Lower lobe of right lung (tissue), 2 donors: ENCODE measurements around the gene GKN2. TPM values are rescaled to one million over a fixed set of nuclear protein-coding genes. Genes with fewer than 3 reads are reported as not detected.

Source experiments
- ATAC-seq, 2 donors: fragments of 200-7000 bp; cut with Tn5 transposase; one replicate each; pipeline ENCODE4 v1.9.1; 2020 to 2022; ENCODE audit warnings: mild to moderate bottlenecking in 2 of 2, moderate library complexity in 2 of 2
- DNase-seq: peaks from one replicate; pipeline ENCODE4 v3.0.0-alpha.2; 2020
- H3K27ac ChIP-seq: fragments of 200-600 bp; one replicate; pipeline ENCODE4 v1.8.0; 2022
- H3K27me3 ChIP-seq: fragments of 200-600 bp; one replicate; pipeline ENCODE4 v1.8.0; 2022; ENCODE audit warnings: low read depth
- H3K36me3 ChIP-seq: fragments of 200-600 bp; one replicate; pipeline ENCODE4 v1.8.0; 2022; ENCODE audit warnings: mild to moderate bottlenecking
- H3K4me1 ChIP-seq: fragments of 200-600 bp; one replicate; pipeline ENCODE4 v1.8.0; 2022
- H3K4me3 ChIP-seq: fragments of 200-600 bp; one replicate; pipeline ENCODE4 v1.8.0; 2022; ENCODE audit warnings: mild to moderate bottlenecking
- H3K9me3 ChIP-seq: fragments of 200-600 bp; one replicate; pipeline ENCODE4 v1.8.0; 2022
- intact Hi-C: fragments of 100-400 bp; cut with DNase I; formaldehyde crosslinking; loops from one replicate; pipeline ENCODE4 v1.11.0; 2022
- total RNA-seq: library from RNA; stranded (reverse); fragmentation: NEBNext Ultra II Directional; extraction: Animal tissue kit (Norgen Biotek cat#: 25700); gene quantifications from one replicate; pipeline ENCODE4 v1.2.1, GENCODE V29; 2021
- TF ChIP-seq, protein P1 (sequence below): fragments of 200-600 bp; IDR thresholded peaks from one replicate; pipeline ENCODE4 v1.8.0; 2022; ENCODE audit warnings: antibody characterized with exemption, mild to moderate bottlenecking
- donor health status: DM: no; HTN: yes; CAD: no; lungs with severe emphysema.

GKN2 gene
- total RNA-seq, 1 donor from 2014 or later, result 53.3 TPM

DNA sequence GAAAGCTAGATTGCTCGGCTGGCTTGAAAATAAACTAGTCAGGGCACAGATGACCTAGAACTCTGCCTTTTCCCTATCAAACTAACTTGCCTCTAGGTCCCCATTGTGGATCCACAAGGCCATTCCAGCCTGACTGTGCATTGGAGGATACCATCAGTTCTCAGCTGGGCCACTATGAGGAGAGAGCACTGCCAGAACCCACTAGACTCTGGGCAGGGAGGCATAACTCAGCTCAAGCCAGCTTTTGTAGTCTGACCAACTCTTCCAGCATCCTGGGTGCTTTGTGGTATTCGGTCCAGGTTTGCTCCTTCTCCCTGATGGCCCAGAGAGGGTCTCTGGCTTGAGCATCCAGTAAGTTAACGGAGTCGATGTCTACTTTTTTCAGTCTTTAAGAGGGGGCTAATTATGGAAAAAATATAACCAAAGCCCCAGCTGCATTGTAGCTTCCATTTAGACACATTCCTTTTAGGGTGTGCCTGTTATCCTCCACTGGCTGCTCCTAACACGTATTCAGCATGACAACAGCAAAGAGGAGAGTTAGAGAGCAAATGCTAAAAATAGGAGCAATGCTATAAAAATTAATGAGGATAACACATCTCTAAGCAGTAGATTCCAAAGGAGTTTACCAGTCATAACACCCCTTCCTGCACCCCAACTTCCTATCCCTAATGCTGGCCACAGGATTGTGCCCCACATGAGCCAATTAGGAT is 15.2 kb downstream of the GKN2 start:
- DNase-seq, result no peak
- Histone ChIP-seq H3K9me3 (no peaks in the 10 kb centered on the region), H3K4me3 (no peak overlapping the region), H3K27ac (no peak overlapping the region), H3K27me3 (no peaks in the 10 kb centered on the region), H3K4me1 (peaks cover 12% of the 10 kb centered on the region), H3K36me3 (no peaks in the 10 kb centered on the region)
- ATAC-seq, result no peak
- intact Hi-C loops, result no loop called here
- TF ChIP-seq, protein P1, sequence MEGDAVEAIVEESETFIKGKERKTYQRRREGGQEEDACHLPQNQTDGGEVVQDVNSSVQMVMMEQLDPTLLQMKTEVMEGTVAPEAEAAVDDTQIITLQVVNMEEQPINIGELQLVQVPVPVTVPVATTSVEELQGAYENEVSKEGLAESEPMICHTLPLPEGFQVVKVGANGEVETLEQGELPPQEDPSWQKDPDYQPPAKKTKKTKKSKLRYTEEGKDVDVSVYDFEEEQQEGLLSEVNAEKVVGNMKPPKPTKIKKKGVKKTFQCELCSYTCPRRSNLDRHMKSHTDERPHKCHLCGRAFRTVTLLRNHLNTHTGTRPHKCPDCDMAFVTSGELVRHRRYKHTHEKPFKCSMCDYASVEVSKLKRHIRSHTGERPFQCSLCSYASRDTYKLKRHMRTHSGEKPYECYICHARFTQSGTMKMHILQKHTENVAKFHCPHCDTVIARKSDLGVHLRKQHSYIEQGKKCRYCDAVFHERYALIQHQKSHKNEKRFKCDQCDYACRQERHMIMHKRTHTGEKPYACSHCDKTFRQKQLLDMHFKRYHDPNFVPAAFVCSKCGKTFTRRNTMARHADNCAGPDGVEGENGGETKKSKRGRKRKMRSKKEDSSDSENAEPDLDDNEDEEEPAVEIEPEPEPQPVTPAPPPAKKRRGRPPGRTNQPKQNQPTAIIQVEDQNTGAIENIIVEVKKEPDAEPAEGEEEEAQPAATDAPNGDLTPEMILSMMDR, result no peak

DNA sequence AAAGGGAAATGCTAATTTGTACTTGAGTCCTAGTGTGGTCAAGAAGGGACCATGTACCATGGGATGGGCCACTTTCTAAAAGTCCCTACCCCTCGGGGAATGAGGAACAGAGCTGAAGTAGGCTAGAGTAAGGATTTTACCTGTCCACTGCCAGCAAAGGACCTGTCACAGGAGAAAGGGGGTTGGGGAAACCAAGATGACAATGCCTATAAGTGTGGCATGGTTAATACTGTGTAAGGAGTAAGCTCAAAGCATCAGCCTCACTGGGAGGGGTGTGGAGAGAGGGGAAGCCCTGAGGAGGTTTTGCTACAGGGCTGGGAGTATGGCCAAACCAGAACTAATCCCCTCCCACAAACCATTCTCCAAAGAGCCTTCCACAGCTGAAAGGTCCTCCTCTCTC is 15.8 kb downstream of the GKN2 start:
- DNase-seq (no peak), ATAC-seq (peak; percentile 28 to 35)
- no peak overlapping the region for H3K4me3 ChIP-seq
- H3K27ac ChIP-seq, result no peak overlapping the region
- TF ChIP-seq, protein P1, result no peak
- no peaks in the 10 kb centered on the region for H3K27me3 ChIP-seq
- H3K9me3 ChIP-seq, result no peaks in the 10 kb centered on the region
- peaks cover 12% of the 10 kb centered on the region for H3K4me1 ChIP-seq
- H3K36me3 ChIP-seq, result no peaks in the 10 kb centered on the region
- intact Hi-C loops, result no loop called here

DNA sequence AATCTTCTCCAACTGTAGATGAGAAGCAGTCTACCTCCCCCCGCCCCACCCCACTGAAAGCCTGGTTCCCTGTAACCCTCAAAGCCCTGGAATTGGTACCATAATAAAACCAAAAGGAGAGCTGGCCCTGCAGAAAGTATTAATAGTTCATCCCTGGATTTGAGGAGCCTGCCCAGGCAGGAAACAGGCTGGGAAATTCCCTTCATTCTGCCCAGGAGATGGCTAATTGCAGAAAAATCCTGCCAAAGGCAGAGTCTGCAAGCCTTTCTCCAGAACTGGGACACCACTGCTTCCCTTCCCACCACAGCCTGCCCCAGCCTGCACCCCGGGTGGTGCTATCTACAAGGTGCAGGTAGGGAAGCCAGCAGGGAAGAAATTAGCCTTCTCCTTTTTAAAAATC is 16.3 kb downstream of the GKN2 start:
- peak in 1 of 2 donors; percentile 45 for ATAC-seq

DNA sequence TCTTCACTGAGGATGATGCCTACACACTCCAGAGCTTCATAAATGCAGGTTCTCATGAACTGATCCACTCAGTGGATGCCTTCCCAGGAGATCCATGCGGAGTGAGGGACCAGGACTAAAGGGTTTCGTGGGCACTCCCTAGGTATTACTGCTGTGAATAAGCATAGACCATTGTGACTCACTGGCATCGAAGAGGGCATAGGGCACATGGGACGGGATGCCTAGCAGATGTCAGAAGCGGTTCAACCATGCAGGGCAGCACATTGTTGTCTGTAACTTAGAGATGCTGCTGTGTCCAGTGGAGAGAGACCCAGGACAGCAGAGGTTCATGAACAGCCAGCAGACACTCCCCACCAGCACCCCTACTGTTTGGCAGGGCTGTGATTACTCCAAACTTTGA is 17.2 kb downstream of the GKN2 start:
- TF ChIP-seq, protein P1, result no peak
- Histone ChIP-seq H3K4me1 (peaks cover 12% of the 10 kb centered on the region), H3K4me3 (no peak overlapping the region), H3K36me3 (no peaks in the 10 kb centered on the region), H3K27ac (no peak overlapping the region), H3K27me3 (no peaks in the 10 kb centered on the region), H3K9me3 (no peaks in the 10 kb centered on the region)
- intact Hi-C loops, result no loop called here
- DNase-seq (no peak), ATAC-seq (no peak)

More for the DNA sequence above, 16.3 kb downstream of the GKN2 start:
- Histone ChIP-seq H3K36me3 (no peaks in the 10 kb centered on the region), H3K9me3 (no peaks in the 10 kb centered on the region), H3K4me3 (no peak overlapping the region), H3K27ac (no peak overlapping the region), H3K4me1 (peaks cover 12% of the 10 kb centered on the region), H3K27me3 (no peaks in the 10 kb centered on the region)
- DNase-seq, result no peak
- intact Hi-C loops, result no loop called here
- TF ChIP-seq, protein P1, result no peak

DNA sequence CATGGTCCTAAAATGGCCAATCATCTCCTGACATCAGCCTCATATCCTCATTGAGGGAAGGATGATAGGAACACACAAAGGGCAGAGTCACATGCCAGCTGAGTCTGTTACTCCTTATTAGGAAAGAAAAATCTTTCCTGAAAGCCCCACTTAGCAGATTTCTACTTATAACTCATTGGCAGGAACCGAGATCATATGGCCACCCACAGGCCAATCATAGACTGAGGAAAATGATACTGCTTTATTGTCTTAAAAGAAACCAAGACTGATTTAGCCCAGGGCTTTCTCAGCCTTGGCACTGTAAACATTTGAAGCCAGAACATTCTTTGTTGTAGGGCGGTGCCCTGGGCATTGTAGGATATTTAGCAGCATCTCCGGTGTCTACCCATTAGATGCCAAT is 18.7 kb downstream of the GKN2 start:
- TF ChIP-seq, protein P1, result no peak
- intact Hi-C loops, result no loop called here
- no peak overlapping the region for H3K4me3 ChIP-seq
- ATAC-seq, result no peak
- H3K36me3 ChIP-seq, result no peaks in the 10 kb centered on the region
- no peak for DNase-seq
- no peaks in the 10 kb centered on the region for H3K9me3 ChIP-seq
- H3K27me3 ChIP-seq, result no peaks in the 10 kb centered on the region
- no peak overlapping the region for H3K27ac ChIP-seq
- H3K4me1 ChIP-seq, result peaks cover 12% of the 10 kb centered on the region
